Fibroblast of the aortic adventitia (primary cell): ENCODE measurements around the gene ACAA1. TPM values are rescaled to one million over a fixed set of nuclear protein-coding genes. Genes with fewer than 3 reads are reported as not detected.

Source experiments
- DNase-seq: peaks from one replicate; pipeline ENCODE4 v3.0.0-alpha.2; 2010; ENCODE audit warnings: low read depth
- H3K4me3 ChIP-seq: 2 replicates; pipeline ENCODE4 v1.5.1; 2011; ENCODE audit warnings: low read depth, mild to moderate bottlenecking, control low read depth, low read length, moderate library complexity
- CTCF ChIP-seq: IDR thresholded peaks from 2 replicates; pipeline ENCODE4 v1.5.1; 2011; ENCODE audit warnings: mild to moderate bottlenecking, low read length, control low read depth, inconsistent platforms; ENCODE audit not compliant: insufficient read depth
- total RNA-seq: library from RNA; depleted of rRNA; stranded (reverse); fragments of >200 nt; gene quantifications from 2 replicates; pipeline ENCODE4 v1.2.3, GENCODE V29; 2012; ENCODE audit warnings: low replicate concordance

ACAA1 gene
- total RNA-seq, 1 donor: 20.6 TPM

- DNase-seq: no peak
- H3K4me3 ChIP-seq: no peak overlapping the region
- TF ChIP-seq CTCF: no peak
Measured at GRCh38 chr3:38129058-38129457, 7.9 kb downstream of the ACAA1 start.

GRCh38 chr3:38128303-38128655 lies 8.6 kb downstream of the ACAA1 start:
- no peak overlapping the region for H3K4me3 ChIP-seq

GRCh38 chr3:38127611-38128302 lies 9.2 kb downstream of the ACAA1 start:
- TF ChIP-seq CTCF: no peak
- DNase-seq: no peak
- H3K4me3 ChIP-seq: no peak overlapping the region

More at GRCh38 chr3:38128303-38128655, 8.6 kb downstream of the ACAA1 start:
- TF ChIP-seq CTCF: no peak
- DNase-seq: no peak

GRCh38 chr3:38126121-38126892 lies 10.6 kb downstream of the ACAA1 start:
- no peak for DNase-seq
- no peak for TF ChIP-seq CTCF
- no peak overlapping the region for H3K4me3 ChIP-seq

- TF ChIP-seq CTCF: no peak
- H3K4me3 ChIP-seq: no peak overlapping the region
- no peak for DNase-seq
Measured at GRCh38 chr3:38125305-38126120, 11.4 kb downstream of the ACAA1 start.

GRCh38 chr3:38124324-38125122 lies 12.4 kb downstream of the ACAA1 start:
- no peak for DNase-seq
- TF ChIP-seq CTCF: no peak
- no peak overlapping the region for H3K4me3 ChIP-seq
